HepG2 (cell line): ENCODE measurements around the gene RNF213. TPM values are rescaled to one million over a fixed set of nuclear protein-coding genes. Genes with fewer than 3 reads are reported as not detected.

Experiments
- CENPX ChIP-seq: sonication (generic); formaldehyde crosslinking; IDR thresholded peaks from 2 replicates; pipeline ENCODE4 v1.9.0; 2021; ENCODE audit warnings: mild to moderate bottlenecking, missing genetic modification reagents, moderate library complexity
- GLI4 ChIP-seq: sonication (generic); formaldehyde crosslinking; IDR thresholded peaks from 2 replicates; pipeline ENCODE4 v1.5.1; 2020; ENCODE audit warnings: missing genetic modification reagents, mild to moderate bottlenecking, moderate library complexity, borderline replicate concordance
- ONECUT2 ChIP-seq: sonication (generic); formaldehyde crosslinking; IDR thresholded peaks from 2 replicates; pipeline ENCODE4 v1.4.0; 2020; ENCODE audit warnings: missing genetic modification reagents
- REL ChIP-seq: sonication (generic); formaldehyde crosslinking; conservative IDR thresholded peaks from 2 replicates; pipeline ENCODE4 v1.8.0; 2022; ENCODE audit warnings: mild to moderate bottlenecking, missing genetic modification reagents, moderate library complexity
- TARDBP ChIP-seq: sonication (generic); formaldehyde crosslinking; IDR thresholded peaks from 2 replicates; pipeline ENCODE4 v1.8.0; 2022; ENCODE audit warnings: mild to moderate bottlenecking, missing genetic modification reagents
- ZEB1 ChIP-seq: IDR thresholded peaks from 2 replicates; pipeline ENCODE4 v1.6.1; 2012; ENCODE audit warnings: mild to moderate bottlenecking, low read depth, inconsistent platforms; ENCODE audit not compliant: insufficient replicate concordance
- ZKSCAN8 ChIP-seq: IDR thresholded peaks from 2 replicates; pipeline ENCODE4 v1.6.1; 2016; ENCODE audit warnings: borderline replicate concordance, missing genetic modification reagents, missing compliant biosample characterization
- ZNF672 ChIP-seq: sonication (generic); formaldehyde crosslinking; IDR thresholded peaks from 2 replicates; pipeline ENCODE4 v1.8.1; 2022; ENCODE audit warnings: missing genetic modification reagents
- ZNF761 ChIP-seq: sonication (generic); formaldehyde crosslinking; conservative IDR thresholded peaks from 2 replicates; pipeline ENCODE4 v1.4.0; 2020; ENCODE audit warnings: mild to moderate bottlenecking, missing genetic modification reagents
- polyA plus RNA-seq, 8 experiments: library from polyadenylated mRNA; depleted of rRNA in 3 of 8; stranded (reverse) in 7 of 8; unstranded in 1 of 8; fragments of >200 nt; fragmentation: Illumina TruSeq in 4 of 8; extraction: Trizol in 4 of 8; gene quantifications; 2 replicates each; pipeline versions ENCODE4 v1.2.1 to v1.2.3, GENCODE V29; 2011 to 2016; ENCODE audit warnings: low read depth in 4 of 8, missing spikeins in 1 of 8, mixed read lengths in 1 of 8; ENCODE audit not compliant: insufficient read depth in 1 of 8
- total RNA-seq, 5 experiments: library from RNA; depleted of rRNA; stranded (reverse); fragments of >200 nt; fragmentation: Illumina TruSeq; extraction: Trizol; gene quantifications; 2 replicates each; pipeline ENCODE4 v1.2.3, GENCODE V29; 2016; ENCODE audit warnings: low read depth in 1 of 5
- TF ChIP-seq, protein P1 (sequence below), 2 experiments: fragments of 450-650 bp in 1 of 2; sonication (generic) in 1 of 2; formaldehyde crosslinking; IDR thresholded peaks; 2 replicates each; pipeline versions ENCODE4 v1.5.0 to v1.8.0; 2020 to 2022; ENCODE audit warnings: mild to moderate bottlenecking in 1 of 2, missing genetic modification reagents in 1 of 2
- TF ChIP-seq, protein P2 (sequence below): IDR thresholded peaks from 2 replicates; pipeline ENCODE4 v1.6.1; 2018; ENCODE audit warnings: missing genetic modification reagents, mild to moderate bottlenecking, missing compliant biosample characterization
- TF ChIP-seq, protein P3 (sequence below): sonication (generic); formaldehyde crosslinking; IDR thresholded peaks from 2 replicates; pipeline ENCODE4 v1.5.0; 2020; ENCODE audit warnings: missing genetic modification reagents
- TF ChIP-seq, protein P4 (sequence below): sonication (generic); formaldehyde crosslinking; IDR thresholded peaks from 2 replicates; pipeline ENCODE4 v1.4.0; 2020; ENCODE audit warnings: missing genetic modification reagents, borderline replicate concordance
- TF ChIP-seq, protein P5 (sequence below): sonication (generic); formaldehyde crosslinking; IDR thresholded peaks from 2 replicates; pipeline ENCODE4 v1.4.0; 2020; ENCODE audit warnings: mild to moderate bottlenecking, missing genetic modification reagents
- TF ChIP-seq, protein P6 (sequence below): sonication (generic); formaldehyde crosslinking; IDR thresholded peaks from 2 replicates; pipeline ENCODE4 v1.8.0; 2022; ENCODE audit warnings: mild to moderate bottlenecking, missing genetic modification reagents, borderline replicate concordance
- TF ChIP-seq, protein P7 (sequence below): IDR thresholded peaks from 2 replicates; pipeline ENCODE4 v1.6.1; 2016

Gene RNF213
- total and polyA plus RNA-seq, 2 of the 13 experiments (the other 11 are each of a cell fraction or from before 2014, with no cell fraction given), result 38.6 to 38.7 TPM

DNA sequence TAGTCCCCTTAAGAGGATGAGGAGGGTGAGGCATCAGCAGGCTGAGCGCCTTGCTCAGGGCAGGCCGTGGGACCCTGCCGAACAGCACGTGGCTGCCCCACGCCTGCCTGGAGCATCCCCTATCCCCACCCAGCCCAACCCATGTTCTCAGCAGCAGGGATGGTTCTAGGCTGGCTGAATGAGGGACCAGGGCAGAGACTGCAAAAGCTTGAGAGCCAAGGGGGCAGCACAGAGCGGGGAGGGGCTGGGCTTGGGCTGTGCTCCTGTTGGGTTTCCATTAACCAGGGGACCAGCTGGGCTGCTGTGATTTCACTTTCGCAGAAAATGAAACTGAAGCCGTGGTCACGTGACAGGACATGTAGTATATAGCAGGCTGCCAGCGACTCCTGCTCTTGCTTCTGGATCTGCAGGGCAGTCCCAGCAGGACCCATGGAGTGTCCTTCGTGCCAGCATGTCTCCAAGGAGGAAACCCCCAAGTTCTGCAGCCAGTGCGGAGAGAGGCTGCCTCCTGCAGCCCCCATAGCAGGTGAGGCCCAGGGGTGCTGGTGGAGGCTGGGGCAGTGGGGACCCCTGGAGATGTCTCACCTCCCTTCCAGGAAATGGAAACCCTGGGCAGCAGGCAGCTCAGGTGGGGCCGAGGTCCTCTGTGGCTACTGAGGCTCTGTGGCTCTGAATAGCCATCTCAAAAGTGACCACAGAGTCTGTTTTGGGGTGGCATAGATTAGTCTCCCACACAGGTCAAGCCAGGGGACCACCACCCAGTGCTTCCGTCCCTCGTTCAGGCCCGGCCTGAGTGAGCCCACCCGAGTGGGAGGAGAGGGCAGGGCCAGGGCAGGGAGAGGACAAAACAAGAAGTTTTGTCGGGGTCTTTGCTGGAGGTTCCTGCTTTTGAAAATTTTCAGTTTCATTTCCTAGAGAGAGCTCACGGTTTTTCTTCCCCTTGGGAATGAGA lies 2.9 kb downstream of the RNF213 start (continued):
- TF ChIP-seq, protein P1, sequence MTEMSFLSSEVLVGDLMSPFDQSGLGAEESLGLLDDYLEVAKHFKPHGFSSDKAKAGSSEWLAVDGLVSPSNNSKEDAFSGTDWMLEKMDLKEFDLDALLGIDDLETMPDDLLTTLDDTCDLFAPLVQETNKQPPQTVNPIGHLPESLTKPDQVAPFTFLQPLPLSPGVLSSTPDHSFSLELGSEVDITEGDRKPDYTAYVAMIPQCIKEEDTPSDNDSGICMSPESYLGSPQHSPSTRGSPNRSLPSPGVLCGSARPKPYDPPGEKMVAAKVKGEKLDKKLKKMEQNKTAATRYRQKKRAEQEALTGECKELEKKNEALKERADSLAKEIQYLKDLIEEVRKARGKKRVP (CRISPR knock-in tag; IDR thresholded peaks at IDR 0.05), result peak in 1 of 2 experiments; percentile 57; a peak in 1 of 4 replicates
- TF ChIP-seq GLI4 (CRISPR knock-in tag) (peak; percentile 64; the same call in 1 of the 2 replicates), CENPX (CRISPR knock-in tag) (no peak), ZEB1 (no peak), ZNF672 (CRISPR knock-in tag) (no peak), ZNF761 (peak; percentile 90; the same call in 1 of the 2 replicates), TARDBP (CRISPR knock-in tag) (peak; percentile 75), ONECUT2 (CRISPR knock-in tag) (no peak), REL (no peak), ZKSCAN8 (CRISPR knock-in tag) (0 out of 2 replicates have a peak, but pooled peaks have one; percentile 85)
- TF ChIP-seq, protein P2, sequence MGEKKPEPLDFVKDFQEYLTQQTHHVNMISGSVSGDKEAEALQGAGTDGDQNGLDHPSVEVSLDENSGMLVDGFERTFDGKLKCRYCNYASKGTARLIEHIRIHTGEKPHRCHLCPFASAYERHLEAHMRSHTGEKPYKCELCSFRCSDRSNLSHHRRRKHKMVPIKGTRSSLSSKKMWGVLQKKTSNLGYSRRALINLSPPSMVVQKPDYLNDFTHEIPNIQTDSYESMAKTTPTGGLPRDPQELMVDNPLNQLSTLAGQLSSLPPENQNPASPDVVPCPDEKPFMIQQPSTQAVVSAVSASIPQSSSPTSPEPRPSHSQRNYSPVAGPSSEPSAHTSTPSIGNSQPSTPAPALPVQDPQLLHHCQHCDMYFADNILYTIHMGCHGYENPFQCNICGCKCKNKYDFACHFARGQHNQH, result peak; percentile 73; the same call in 1 of the 2 replicates
- TF ChIP-seq, protein P3, sequence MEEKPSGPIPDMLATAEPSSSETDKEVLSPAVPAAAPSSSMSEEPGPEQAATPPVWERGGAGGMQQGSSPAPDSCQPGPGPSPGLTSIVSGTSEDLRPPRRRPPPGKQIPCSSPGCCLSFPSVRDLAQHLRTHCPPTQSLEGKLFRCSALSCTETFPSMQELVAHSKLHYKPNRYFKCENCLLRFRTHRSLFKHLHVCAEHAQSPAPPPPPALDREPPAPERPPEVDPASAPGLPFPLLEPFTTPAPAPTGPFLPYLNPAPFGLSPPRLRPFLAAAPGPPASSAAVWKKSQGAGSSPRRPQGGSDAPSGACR (CRISPR knock-in tag), result no peak
- TF ChIP-seq, protein P4, sequence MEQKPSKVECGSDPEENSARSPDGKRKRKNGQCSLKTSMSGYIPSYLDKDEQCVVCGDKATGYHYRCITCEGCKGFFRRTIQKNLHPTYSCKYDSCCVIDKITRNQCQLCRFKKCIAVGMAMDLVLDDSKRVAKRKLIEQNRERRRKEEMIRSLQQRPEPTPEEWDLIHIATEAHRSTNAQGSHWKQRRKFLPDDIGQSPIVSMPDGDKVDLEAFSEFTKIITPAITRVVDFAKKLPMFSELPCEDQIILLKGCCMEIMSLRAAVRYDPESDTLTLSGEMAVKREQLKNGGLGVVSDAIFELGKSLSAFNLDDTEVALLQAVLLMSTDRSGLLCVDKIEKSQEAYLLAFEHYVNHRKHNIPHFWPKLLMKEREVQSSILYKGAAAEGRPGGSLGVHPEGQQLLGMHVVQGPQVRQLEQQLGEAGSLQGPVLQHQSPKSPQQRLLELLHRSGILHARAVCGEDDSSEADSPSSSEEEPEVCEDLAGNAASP, result 0 out of 2 replicates have a peak, but pooled peaks have one; percentile 17
- TF ChIP-seq, protein P5, sequence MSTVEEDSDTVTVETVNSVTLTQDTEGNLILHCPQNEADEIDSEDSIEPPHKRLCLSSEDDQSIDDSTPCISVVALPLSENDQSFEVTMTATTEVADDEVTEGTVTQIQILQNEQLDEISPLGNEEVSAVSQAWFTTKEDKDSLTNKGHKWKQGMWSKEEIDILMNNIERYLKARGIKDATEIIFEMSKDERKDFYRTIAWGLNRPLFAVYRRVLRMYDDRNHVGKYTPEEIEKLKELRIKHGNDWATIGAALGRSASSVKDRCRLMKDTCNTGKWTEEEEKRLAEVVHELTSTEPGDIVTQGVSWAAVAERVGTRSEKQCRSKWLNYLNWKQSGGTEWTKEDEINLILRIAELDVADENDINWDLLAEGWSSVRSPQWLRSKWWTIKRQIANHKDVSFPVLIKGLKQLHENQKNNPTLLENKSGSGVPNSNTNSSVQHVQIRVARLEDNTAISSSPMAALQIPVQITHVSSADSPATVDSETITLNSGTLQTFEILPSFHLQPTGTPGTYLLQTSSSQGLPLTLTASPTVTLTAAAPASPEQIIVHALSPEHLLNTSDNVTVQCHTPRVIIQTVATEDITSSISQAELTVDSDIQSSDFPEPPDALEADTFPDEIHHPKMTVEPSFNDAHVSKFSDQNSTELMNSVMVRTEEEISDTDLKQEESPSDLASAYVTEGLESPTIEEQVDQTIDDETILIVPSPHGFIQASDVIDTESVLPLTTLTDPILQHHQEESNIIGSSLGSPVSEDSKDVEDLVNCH (CRISPR knock-in tag), result no peak
- TF ChIP-seq, protein P6, sequence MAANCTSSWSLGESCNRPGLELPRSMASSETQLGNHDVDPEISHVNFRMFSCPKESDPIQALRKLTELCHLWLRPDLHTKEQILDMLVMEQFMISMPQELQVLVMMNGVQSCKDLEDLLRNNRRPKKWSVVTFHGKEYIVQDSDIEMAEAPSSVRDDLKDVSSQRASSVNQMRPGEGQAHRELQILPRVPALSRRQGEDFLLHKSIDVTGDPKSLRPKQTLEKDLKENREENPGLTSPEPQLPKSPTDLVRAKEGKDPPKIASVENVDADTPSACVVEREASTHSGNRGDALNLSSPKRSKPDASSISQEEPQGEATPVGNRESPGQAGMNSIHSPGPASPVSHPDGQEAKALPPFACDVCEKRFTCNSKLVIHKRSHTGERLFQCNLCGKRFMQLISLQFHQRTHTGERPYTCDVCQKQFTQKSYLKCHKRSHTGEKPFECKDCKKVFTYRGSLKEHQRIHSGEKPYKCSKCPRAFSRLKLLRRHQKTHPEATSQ (CRISPR knock-in tag), result no peak; the same call in 1 of the 2 replicates
- TF ChIP-seq, protein P7, sequence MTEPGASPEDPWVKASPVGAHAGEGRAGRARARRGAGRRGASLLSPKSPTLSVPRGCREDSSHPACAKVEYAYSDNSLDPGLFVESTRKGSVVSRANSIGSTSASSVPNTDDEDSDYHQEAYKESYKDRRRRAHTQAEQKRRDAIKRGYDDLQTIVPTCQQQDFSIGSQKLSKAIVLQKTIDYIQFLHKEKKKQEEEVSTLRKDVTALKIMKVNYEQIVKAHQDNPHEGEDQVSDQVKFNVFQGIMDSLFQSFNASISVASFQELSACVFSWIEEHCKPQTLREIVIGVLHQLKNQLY (CRISPR knock-in tag), result peak; percentile 64; the same call in 1 of the 2 replicates
